K562 (cell line): ENCODE data around the gene EXOSC1. TPM values are rescaled to one million over a fixed set of nuclear protein-coding genes. Genes with fewer than 3 reads are reported as not detected.

Experiments
- ASH1L ChIP-seq: fragments of 450-650 bp; IDR thresholded peaks from 2 replicates; pipeline ENCODE4 v1.6.1; 2018; ENCODE audit warnings: borderline replicate concordance, mild to moderate bottlenecking, low read depth; ENCODE audit not compliant: partially characterized antibody
- ATF7 ChIP-seq: fragments of 450-650 bp; IDR thresholded peaks from 2 replicates; pipeline ENCODE4 v1.7.1; 2014; ENCODE audit warnings: mild to moderate bottlenecking, moderate library complexity
- BRCA1 ChIP-seq, 2 experiments: fragments of 450-650 bp in 1 of 2; sonication (generic) in 1 of 2; formaldehyde crosslinking in 1 of 2; IDR thresholded peaks; 2 replicates each; pipeline versions ENCODE4 v1.5.0 to v1.6.1; 2017 to 2020; ENCODE audit warnings: mild to moderate bottlenecking in 1 of 2, missing genetic modification reagents in 1 of 2
- GATAD2B ChIP-seq: fragments of 450-650 bp; IDR thresholded peaks from 2 replicates; pipeline ENCODE4 v1.6.1; 2017; ENCODE audit warnings: mild to moderate bottlenecking, borderline replicate concordance
- GTF2F1 ChIP-seq: IDR thresholded peaks from 2 replicates; pipeline ENCODE4 v1.6.1; 2011; ENCODE audit warnings: low read depth, low read length, improper control_type of control experiment
- L3MBTL2 ChIP-seq: fragments of 450-650 bp; IDR thresholded peaks from 2 replicates; pipeline ENCODE4 v1.6.1; 2016; ENCODE audit warnings: mild to moderate bottlenecking, moderate library complexity
- NR4A1 ChIP-seq, 2 experiments: fragments of 250-450 bp in 1 of 2; fragments of 450-650 bp in 1 of 2; sonication (Bioruptor Pico) in 1 of 2; IDR thresholded peaks; 2 replicates each; pipeline versions ENCODE4 v1.4.0 to v1.6.1; 2016 to 2020; ENCODE audit warnings: mild to moderate bottlenecking in 2 of 2, missing compliant biosample characterization in 1 of 2, missing genetic modification characterization in 1 of 2, moderate library complexity in 1 of 2
- PHTF2 ChIP-seq: fragments of 250-450 bp; sonication (Bioruptor Pico); IDR thresholded peaks from 2 replicates; pipeline ENCODE4 v1.5.0; 2021; ENCODE audit warnings: mild to moderate bottlenecking
- PPARD ChIP-seq: fragments of 250-450 bp; sonication (Bioruptor Pico); IDR thresholded peaks from 2 replicates; pipeline ENCODE4 v1.8.0; 2022; ENCODE audit warnings: inconsistent platforms, mild to moderate bottlenecking, moderate library complexity
- PTRF ChIP-seq: fragments of 450-650 bp; IDR thresholded peaks from 2 replicates; pipeline ENCODE4 v1.6.1; 2016; ENCODE audit warnings: mild to moderate bottlenecking, missing genetic modification characterization, missing compliant biosample characterization
- RAD51 ChIP-seq: fragments of 450-650 bp; IDR thresholded peaks from 2 replicates; pipeline ENCODE4 v1.7.1; 2016; ENCODE audit warnings: low read depth, mild to moderate bottlenecking, borderline replicate concordance
- RBM15 ChIP-seq: fragments of 200-400 bp; formaldehyde crosslinking; IDR thresholded peaks from 2 replicates; pipeline ENCODE4 v1.6.1; 2018; ENCODE audit warnings: mild to moderate bottlenecking, low read length, moderate library complexity; ENCODE audit not compliant: insufficient read depth
- TAF15 ChIP-seq: fragments of 200-400 bp; formaldehyde crosslinking; IDR thresholded peaks from 2 replicates; pipeline ENCODE4 v1.6.1; 2017; ENCODE audit warnings: mild to moderate bottlenecking, low read depth, low read length, moderate library complexity
- TARDBP ChIP-seq: fragments of 450-650 bp; IDR thresholded peaks from 2 replicates; pipeline ENCODE4 v1.6.1; 2016
- TCFL5 ChIP-seq: fragments of 250-450 bp; sonication (Bioruptor Pico); conservative IDR thresholded peaks from 2 replicates; pipeline ENCODE4 v1.6.1; 2021; ENCODE audit warnings: mild to moderate bottlenecking, moderate library complexity, matching md5 sums
- ZC3H8 ChIP-seq: fragments of 450-650 bp; IDR thresholded peaks from 2 replicates; pipeline ENCODE4 v1.6.1; 2017
- ZNF311 ChIP-seq: fragments of 250-450 bp; sonication (Bioruptor Pico); IDR thresholded peaks from 2 replicates; pipeline ENCODE4 v1.4.0; 2020; ENCODE audit warnings: mild to moderate bottlenecking, moderate library complexity
- polyA plus RNA-seq, 8 experiments: library from polyadenylated mRNA; depleted of rRNA in 4 of 8; stranded (reverse) in 5 of 8; unstranded in 3 of 8; fragments of >200 nt; fragmentation: Nextera tagmentation in 2 of 8; fragmentation: Illumina TruSeq in 1 of 8; extraction: Ambion mirVana in 2 of 8; extraction: Trizol in 1 of 8; gene quantifications; 2 replicates each; pipeline versions ENCODE4 v1.2.1 to v1.2.3, GENCODE V29; 2011 to 2014; ENCODE audit warnings: inconsistent platforms in 1 of 8, missing spikeins in 1 of 8
- total RNA-seq, 7 experiments: library from RNA; depleted of rRNA in 6 of 7; stranded (reverse); fragments of >200 nt in 6 of 7; fragmentation: Illumina TruSeq in 2 of 7; extraction: Trizol in 2 of 7; gene quantifications; 2 replicates each; pipeline versions ENCODE4 v1.2.1 to v1.2.3, GENCODE V29; 2011 to 2021; ENCODE audit warnings: low replicate concordance in 1 of 7
- TF ChIP-seq, protein P1 (sequence below): fragments of 450-650 bp; IDR thresholded peaks from 2 replicates; pipeline ENCODE4 v1.6.1; 2017; ENCODE audit warnings: antibody characterized with exemption
- TF ChIP-seq, protein P2 (sequence below): fragments of 250-450 bp; sonication (Bioruptor Pico); IDR thresholded peaks from 2 replicates; pipeline ENCODE4 v1.5.0; 2021; ENCODE audit warnings: mild to moderate bottlenecking, moderate library complexity
- TF ChIP-seq, protein P3 (sequence below): fragments of 250-450 bp; sonication (Bioruptor Pico); IDR thresholded peaks from 2 replicates; pipeline ENCODE4 v1.8.0; 2021; ENCODE audit warnings: moderate library complexity, mild to moderate bottlenecking, inconsistent platforms

EXOSC1 gene
- total and polyA plus RNA-seq, 9 of the 15 experiments (the other 6 are each of a cell fraction or from before 2014, with no cell fraction given): 44.3 to 117 (median 67.0) TPM

DNA sequence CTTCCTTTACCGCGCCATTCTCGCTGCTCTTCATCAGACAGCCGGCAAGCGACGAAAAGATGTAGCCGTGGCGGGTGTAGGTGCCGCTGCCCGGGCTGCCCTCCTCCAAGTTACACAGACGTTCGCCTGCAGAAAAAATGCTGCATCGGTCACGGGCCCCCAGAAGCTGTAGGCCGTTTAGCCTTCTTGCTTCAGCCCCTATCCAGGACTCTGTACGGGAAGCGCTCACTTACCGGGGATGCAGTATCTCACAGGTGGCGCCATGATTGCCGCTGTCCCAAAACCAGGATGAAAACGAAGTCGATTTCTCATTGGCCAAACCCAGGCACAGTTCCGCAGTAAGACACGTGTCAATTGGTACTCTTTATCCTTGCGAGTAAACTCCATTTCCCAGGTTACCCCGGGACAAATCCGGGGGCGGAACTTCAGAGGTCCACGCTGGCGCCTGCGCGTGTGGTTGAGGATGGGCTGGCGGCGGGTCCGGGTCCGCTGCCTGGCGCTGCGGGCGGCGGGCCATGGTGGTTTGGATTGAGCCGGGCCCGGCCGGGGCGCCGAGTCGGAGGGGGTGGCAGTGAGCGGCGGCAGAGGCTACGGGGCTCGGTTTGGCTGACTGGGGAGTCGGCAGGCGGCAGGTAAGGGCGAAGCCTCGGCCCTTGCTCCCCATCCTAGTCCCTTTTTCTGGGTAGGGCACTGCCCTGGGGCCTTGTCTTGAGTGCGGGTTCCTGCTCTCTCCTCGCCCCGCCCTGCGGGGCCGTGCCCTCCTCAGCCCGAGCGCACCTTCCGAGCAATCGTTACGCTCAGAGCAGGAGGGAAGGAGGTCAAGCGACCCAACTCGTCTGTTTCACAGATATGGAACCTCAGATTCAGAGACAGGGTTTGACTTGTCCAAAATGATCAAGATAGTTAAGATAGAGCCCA lies at the start of gene EXOSC1, which contains the start of gene ZDHHC16 (continued):
- no peak for TF ChIP-seq GTF2F1
- TF ChIP-seq RBM15: no peak
- TF ChIP-seq RAD51: no peak
- no peak for TF ChIP-seq GATAD2B
- TF ChIP-seq ZC3H8: no peak
- no peak for TF ChIP-seq ZNF311 (CRISPR knock-in tag)
- TF ChIP-seq, protein P1, sequence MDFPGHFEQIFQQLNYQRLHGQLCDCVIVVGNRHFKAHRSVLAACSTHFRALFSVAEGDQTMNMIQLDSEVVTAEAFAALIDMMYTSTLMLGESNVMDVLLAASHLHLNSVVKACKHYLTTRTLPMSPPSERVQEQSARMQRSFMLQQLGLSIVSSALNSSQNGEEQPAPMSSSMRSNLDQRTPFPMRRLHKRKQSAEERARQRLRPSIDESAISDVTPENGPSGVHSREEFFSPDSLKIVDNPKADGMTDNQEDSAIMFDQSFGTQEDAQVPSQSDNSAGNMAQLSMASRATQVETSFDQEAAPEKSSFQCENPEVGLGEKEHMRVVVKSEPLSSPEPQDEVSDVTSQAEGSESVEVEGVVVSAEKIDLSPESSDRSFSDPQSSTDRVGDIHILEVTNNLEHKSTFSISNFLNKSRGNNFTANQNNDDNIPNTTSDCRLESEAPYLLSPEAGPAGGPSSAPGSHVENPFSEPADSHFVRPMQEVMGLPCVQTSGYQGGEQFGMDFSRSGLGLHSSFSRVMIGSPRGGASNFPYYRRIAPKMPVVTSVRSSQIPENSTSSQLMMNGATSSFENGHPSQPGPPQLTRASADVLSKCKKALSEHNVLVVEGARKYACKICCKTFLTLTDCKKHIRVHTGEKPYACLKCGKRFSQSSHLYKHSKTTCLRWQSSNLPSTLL: no peak
- TF ChIP-seq BRCA1 (IDR thresholded peaks at IDR 0.05): no peak
- no peak for TF ChIP-seq BRCA1 (CRISPR knock-in tag; IDR thresholded peaks at IDR 0.05)
- no peak for TF ChIP-seq PTRF
- TF ChIP-seq ATF7: peak; percentile 52; the same call in 1 of the 2 replicates
- peak; percentile 86 for TF ChIP-seq ASH1L
- TF ChIP-seq, protein P2, sequence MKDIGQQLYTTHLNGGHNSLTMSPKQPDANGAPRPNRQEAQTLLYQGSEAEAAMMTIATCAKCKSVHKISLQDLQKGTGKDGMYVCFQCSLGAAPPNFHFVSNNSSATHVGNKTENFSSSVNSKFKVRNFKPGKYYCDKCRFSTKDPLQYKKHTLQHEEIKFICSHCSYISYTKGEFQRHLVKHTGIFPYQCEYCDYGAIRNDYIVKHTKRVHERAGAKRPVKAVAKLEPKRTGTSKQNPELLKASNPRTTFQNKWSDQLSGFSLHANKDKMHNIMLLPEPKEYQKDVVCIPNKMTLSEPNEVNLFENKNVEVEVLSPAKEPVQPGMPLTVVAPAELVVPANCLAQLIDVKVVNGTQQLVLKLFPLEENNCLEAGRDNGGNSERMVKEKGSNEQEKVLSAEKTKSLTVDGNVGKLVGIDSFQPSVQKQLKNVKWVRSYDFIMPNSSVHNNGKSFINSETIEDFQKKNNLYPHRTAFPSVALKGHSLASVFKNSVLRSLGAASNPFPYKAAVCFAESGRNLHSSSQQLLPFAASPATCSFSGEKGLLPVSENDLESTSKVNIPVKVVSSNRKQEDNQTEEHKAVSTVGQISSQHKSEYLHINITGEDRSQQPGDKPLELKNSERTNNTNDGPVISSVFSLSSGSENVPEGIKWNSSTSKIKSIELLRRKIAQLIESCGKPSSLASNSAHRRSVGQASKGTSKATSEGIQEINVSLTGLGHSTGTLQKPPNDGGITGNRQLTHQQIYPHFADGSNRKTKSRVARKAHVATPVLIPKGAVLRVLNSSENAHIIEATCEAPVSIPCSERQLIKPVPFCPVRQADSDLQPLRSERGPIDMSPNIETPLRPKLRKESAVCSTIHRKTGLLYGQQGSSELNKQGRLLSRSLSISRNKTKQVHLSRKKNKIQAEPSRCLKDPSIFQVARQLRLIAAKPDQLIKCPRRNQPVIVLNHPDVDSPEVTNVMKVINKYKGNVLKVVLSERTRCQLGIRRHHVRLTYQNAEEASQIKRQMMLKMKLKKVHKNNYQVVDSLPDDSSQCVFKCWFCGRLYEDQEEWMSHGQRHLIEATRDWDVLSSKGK: no peak
- no peak for TF ChIP-seq PPARD (CRISPR knock-in tag)
- no peak for TF ChIP-seq PHTF2 (CRISPR knock-in tag)
- no peak for TF ChIP-seq NR4A1 (CRISPR knock-in tag; IDR thresholded peaks at IDR 0.05)
- TF ChIP-seq NR4A1 (tag; IDR thresholded peaks at IDR 0.05): no peak
- no peak for TF ChIP-seq TARDBP
- no peak for TF ChIP-seq TAF15
- TF ChIP-seq TCFL5: no peak
- TF ChIP-seq, protein P3, sequence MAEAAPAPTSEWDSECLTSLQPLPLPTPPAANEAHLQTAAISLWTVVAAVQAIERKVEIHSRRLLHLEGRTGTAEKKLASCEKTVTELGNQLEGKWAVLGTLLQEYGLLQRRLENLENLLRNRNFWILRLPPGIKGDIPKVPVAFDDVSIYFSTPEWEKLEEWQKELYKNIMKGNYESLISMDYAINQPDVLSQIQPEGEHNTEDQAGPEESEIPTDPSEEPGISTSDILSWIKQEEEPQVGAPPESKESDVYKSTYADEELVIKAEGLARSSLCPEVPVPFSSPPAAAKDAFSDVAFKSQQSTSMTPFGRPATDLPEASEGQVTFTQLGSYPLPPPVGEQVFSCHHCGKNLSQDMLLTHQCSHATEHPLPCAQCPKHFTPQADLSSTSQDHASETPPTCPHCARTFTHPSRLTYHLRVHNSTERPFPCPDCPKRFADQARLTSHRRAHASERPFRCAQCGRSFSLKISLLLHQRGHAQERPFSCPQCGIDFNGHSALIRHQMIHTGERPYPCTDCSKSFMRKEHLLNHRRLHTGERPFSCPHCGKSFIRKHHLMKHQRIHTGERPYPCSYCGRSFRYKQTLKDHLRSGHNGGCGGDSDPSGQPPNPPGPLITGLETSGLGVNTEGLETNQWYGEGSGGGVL (CRISPR knock-in tag): no peak
- TF ChIP-seq L3MBTL2: peak; percentile 30; the same call in 1 of the 2 replicates
